ENCODE data around the gene UBIAD1.
"Not testable (repeated sequence)": the region's sequence is repeated elsewhere in the genome, so short reads cannot be mapped to it uniquely, and the experiment has no call there.

The UBIAD1 gene

DNA sequence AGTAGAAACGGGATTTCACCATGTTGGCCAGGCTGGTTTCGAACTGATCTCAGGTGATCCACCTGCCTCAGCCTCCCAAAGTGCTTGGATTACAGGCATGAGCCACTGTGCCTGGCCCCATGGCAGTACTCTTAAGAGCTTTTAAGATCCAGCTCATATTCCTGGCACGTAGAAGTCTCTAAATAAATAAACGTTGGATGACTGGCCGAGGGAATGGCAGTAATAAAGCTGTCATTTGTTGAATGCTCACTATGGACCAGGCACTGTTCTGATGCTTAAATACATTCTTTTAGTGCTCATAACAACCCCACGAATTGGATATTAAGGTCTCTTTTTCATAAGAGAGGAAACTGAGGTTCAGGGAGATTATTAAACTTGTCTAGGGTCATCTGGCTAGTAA lies 20.9 kb downstream of the UBIAD1 start:
- H3K4me3 ChIP-seq (ENCODE audit: low read depth, low read length): no peak overlapping the region
- POLR2A ChIA-PET: no interaction called here
- TF ChIP-seq, protein P1, sequence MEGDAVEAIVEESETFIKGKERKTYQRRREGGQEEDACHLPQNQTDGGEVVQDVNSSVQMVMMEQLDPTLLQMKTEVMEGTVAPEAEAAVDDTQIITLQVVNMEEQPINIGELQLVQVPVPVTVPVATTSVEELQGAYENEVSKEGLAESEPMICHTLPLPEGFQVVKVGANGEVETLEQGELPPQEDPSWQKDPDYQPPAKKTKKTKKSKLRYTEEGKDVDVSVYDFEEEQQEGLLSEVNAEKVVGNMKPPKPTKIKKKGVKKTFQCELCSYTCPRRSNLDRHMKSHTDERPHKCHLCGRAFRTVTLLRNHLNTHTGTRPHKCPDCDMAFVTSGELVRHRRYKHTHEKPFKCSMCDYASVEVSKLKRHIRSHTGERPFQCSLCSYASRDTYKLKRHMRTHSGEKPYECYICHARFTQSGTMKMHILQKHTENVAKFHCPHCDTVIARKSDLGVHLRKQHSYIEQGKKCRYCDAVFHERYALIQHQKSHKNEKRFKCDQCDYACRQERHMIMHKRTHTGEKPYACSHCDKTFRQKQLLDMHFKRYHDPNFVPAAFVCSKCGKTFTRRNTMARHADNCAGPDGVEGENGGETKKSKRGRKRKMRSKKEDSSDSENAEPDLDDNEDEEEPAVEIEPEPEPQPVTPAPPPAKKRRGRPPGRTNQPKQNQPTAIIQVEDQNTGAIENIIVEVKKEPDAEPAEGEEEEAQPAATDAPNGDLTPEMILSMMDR (IDR thresholded peaks at IDR 0.05; ENCODE audit: insufficient read depth, low read length, missing control alignments): no peak
- CTCF ChIA-PET: interaction anchor here (1.2 kb wide), 1 partner anchor 352 kb away, joined by 3 read pairs; no protein-coding TSS in a partner anchor
- no peak for DNase-seq (ENCODE audit: low read depth, low spot score)

DNA sequence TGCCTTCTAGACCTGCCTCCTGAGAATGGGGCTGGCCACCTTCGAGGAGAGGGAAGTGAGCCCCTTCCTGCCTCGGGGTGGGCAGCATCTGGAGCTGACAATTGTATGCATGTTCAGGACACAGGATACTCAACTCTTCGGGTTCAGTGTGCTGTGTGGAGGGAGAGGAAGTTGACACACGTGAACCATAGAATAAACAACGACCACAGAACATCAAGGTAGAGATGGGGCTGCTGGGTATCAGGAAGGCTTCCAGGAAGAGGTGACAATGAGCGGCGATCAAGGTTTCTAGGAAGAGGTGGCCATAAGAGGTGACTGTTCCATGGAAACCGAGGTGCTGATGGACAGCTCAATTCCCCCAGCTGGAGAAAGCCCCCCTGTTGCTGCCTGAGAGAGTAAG lies 22.0 kb downstream of the UBIAD1 start:
- TF ChIP-seq, protein P1 (IDR thresholded peaks at IDR 0.05; ENCODE audit: insufficient read depth, low read length, missing control alignments): no peak
- POLR2A ChIA-PET: no interaction called here
- CTCF ChIA-PET: interaction anchor here (1.0 kb wide), 1 partner anchor 8 kb away, joined by 3 read pairs; no protein-coding TSS in a partner anchor
- no peak for DNase-seq (ENCODE audit: low read depth, low spot score)
- H3K4me3 ChIP-seq (ENCODE audit: low read depth, low read length): no peak overlapping the region

DNA sequence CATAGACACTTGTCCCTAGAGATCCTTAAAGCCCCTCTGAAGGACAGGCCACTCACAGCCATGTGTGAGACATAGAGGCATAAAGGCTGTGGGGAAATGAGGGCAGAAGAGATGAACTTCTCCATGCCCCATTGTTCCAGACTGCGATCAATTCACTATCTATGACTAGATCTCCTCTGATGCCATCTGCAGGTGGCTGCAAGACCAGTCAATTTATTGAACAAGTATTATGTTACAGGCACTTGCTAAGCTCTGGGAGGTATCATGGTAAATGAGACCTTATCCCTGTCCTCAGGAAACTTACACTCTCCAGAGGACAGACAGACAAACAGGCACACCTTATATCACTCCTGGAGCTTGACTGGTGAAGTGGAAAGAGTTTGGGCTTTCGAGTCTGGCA lies 22.9 kb downstream of the UBIAD1 start:
- DNase-seq (ENCODE audit: low read depth, low spot score): no peak
- POLR2A ChIA-PET: interaction anchor here (0.6 kb wide), 1 partner anchor 191 kb away, joined by 3 read pairs; no protein-coding TSS in a partner anchor
- CTCF ChIA-PET: interaction anchor here (0.7 to 1.3 kb wide), 4 partner anchors 9 to 350 kb away, joined by 3 read pairs; no protein-coding TSS in a partner anchor
- TF ChIP-seq, protein P1 (IDR thresholded peaks at IDR 0.05; ENCODE audit: insufficient read depth, low read length, missing control alignments): no peak
- no peak overlapping the region for H3K4me3 ChIP-seq (ENCODE audit: low read depth, low read length)

DNA sequence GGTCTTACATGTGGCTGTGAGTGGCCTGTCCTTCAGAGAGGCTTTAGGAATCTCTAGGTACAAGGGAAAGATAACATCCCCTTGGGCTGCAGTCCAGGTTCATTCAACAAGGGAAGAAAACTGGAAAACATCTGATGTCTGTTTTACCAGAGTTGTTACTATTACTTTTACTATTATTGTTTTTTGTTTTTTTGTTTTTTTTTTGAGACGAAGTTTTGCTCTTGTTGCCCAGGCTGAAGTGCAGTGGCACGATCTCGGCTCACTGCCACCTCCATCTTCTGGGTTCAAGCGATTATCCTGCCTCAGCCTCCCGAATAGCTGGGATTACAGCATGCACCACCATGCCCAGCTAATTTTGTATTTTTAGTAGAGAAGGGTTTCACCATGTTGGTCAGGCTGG lies 24.8 kb downstream of the UBIAD1 start:
- CTCF ChIA-PET; DNase-seq (ENCODE audit: low read depth, low spot score); POLR2A ChIA-PET; H3K4me3 ChIP-seq (ENCODE audit: low read depth, low read length): not testable (repeated sequence)

DNA sequence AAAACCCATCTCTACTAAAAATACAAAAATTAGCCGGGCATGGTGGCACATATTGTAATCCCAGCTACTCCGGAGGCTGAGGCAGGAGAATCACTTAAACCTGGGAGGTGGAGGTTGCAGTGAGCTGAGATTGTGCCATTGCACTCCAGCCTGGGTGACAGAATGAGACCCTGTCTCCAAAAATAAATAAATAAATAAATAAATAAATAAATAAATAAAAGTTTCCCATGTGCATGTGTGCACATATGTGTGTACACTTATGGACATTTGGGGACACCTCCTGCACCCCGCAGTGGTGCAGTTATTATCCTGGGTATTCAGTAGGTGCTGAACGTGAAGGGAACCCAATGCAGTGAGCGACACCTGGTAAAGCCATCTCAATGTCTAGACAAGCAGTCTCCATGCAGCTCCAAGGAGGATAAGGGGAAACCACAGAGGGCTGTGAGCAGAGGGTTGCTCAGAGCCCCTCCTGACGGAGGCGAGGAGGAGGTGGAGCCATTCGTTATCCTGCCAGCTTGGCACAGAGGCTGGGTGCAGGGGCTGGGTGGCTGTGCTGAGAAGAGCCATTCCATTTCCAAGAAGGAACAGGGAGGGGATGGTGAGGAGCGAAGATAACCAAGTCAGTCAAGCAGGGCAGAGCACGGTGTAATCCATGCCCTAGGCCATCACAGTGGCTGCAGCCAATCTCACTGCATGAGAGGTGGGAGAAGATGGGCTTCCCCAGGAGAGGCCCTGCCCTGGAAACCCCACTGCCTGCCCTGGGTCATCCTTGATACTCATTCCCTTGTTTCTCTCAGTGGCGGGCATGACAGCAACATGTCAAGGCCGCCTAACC lies 25.6 kb downstream of the UBIAD1 start:
- H3K4me3 ChIP-seq (ENCODE audit: low read depth, low read length): no peak overlapping the region
- ChIA-PET POLR2A (no interaction called here), CTCF (interaction anchor here (1.4 kb wide), 1 partner anchor 261 kb away, joined by 3 read pairs; no protein-coding TSS in a partner anchor)
- TF ChIP-seq, protein P1 (IDR thresholded peaks at IDR 0.05; ENCODE audit: insufficient read depth, low read length, missing control alignments): no peak
- DNase-seq (ENCODE audit: low read depth, low spot score): no peak

DNA sequence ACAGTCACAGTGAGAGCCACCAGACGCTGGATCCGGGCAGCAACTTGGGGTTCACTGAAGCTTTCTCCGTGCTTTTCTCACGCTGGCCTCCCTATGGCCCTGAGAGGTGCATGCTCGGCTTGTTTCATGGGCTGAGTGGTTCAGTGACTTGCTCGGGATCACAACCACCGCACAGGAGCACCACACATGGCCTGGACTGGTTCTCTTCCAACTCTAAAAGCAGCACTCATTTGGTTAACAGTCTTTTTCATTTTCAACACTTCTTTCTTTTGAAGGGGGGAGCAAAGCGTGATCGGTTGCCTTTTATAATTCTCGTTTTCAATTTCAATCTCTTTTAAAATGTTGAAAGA lies 26.2 kb downstream of the UBIAD1 start:
- H3K4me3 ChIP-seq (ENCODE audit: low read depth, low read length): no peak overlapping the region
- POLR2A ChIA-PET: no interaction called here
- no peak for DNase-seq (ENCODE audit: low read depth, low spot score)
- CTCF ChIA-PET: interaction anchor here (1.4 kb wide), 1 partner anchor 262 kb away, joined by 3 read pairs; no protein-coding TSS in a partner anchor
- TF ChIP-seq, protein P1 (IDR thresholded peaks at IDR 0.05; ENCODE audit: insufficient read depth, low read length, missing control alignments): no peak

Measured in AG04449 (cell line).